HEK293 (cell line): ENCODE measurements around the gene TMEM196.

Source experiments
- CTCF ChIA-PET: fragments of 350-600 bp; formaldehyde crosslinking; extraction: SDS; loops from one replicate; lab custom pipeline; 2021; ENCODE audit warnings: antibody characterized with exemption; lab: Yijun Ruan, JAX
- POLR2A ChIA-PET: fragments of 300-600 bp; formaldehyde crosslinking; extraction: SDS; loops from one replicate; lab custom pipeline; 2020; ENCODE audit warnings: antibody characterized with exemption, inconsistent platforms; lab: Yijun Ruan, JAX
- H3K27ac ChIP-seq: fragments of 200-500 bp; sonication (Bioruptor generic); 2 replicates; pipeline ENCODE4 v1.5.1; 2014; ENCODE audit warnings: low read depth, low read length, control low read depth, inconsistent platforms; ENCODE audit errors: extremely low read depth
- H3K36me3 ChIP-seq, 2 experiments: fragments of 200-500 bp in 1 of 2; sonication (Bioruptor generic) in 1 of 2; 1 replicate in 1 of 2; 2 replicates in 1 of 2; pipeline ENCODE4 v1.5.1; 2014 to 2017; ENCODE audit warnings: inconsistent platforms in 2 of 2, low read length in 2 of 2; ENCODE audit not compliant: control insufficient read depth in 2 of 2, insufficient read depth in 1 of 2
- H3K4me1 ChIP-seq: fragments of 200-500 bp; sonication (Bioruptor generic); 2 replicates; pipeline ENCODE4 v1.5.1; 2014; ENCODE audit warnings: mild to moderate bottlenecking, low read length, inconsistent platforms; ENCODE audit not compliant: control insufficient read depth, insufficient read depth
- H3K4me3 ChIP-seq: 2 replicates; pipeline ENCODE4 v1.5.1; 2011; ENCODE audit warnings: low read depth, mild to moderate bottlenecking, control low read depth, low read length, moderate library complexity
- H3K9me3 ChIP-seq: fragments of 200-500 bp; sonication (Bioruptor generic); 2 replicates; pipeline ENCODE4 v1.5.1; 2014; ENCODE audit warnings: low read depth, low read length, inconsistent platforms; ENCODE audit not compliant: control insufficient read depth, insufficient read depth
- KLF17 ChIP-seq: fragments of 450-650 bp; formaldehyde crosslinking; IDR thresholded peaks from 2 replicates; pipeline ENCODE4 v1.5.1; 2016; ENCODE audit warnings: missing biosample characterization, missing genetic modification characterization
- KLF8 ChIP-seq: fragments of 450-650 bp; formaldehyde crosslinking; IDR thresholded peaks from 2 replicates; pipeline ENCODE4 v1.5.1; 2016; ENCODE audit warnings: missing biosample characterization, missing genetic modification characterization
- PRDM1 ChIP-seq: fragments of 450-650 bp; formaldehyde crosslinking; IDR thresholded peaks from 2 replicates; pipeline ENCODE4; 2016; ENCODE audit warnings: missing biosample characterization, missing genetic modification characterization
- PRDM10 ChIP-seq: fragments of 450-650 bp; formaldehyde crosslinking; IDR thresholded peaks from 2 replicates; pipeline ENCODE4 v1.5.1; 2016; ENCODE audit warnings: missing biosample characterization, missing genetic modification characterization
- PRDM2 ChIP-seq: fragments of 450-650 bp; formaldehyde crosslinking; IDR thresholded peaks from 2 replicates; pipeline ENCODE4 v1.5.1; 2016; ENCODE audit warnings: missing biosample characterization, missing genetic modification characterization, borderline replicate concordance
- SCRT2 ChIP-seq: fragments of 450-650 bp; formaldehyde crosslinking; IDR thresholded peaks from 2 replicates; pipeline ENCODE4 v1.5.1; 2016; ENCODE audit warnings: missing biosample characterization, missing genetic modification characterization
- TSHZ1 ChIP-seq: fragments of 450-650 bp; formaldehyde crosslinking; IDR thresholded peaks from 2 replicates; pipeline ENCODE4 v1.5.1; 2016; ENCODE audit warnings: missing biosample characterization, missing genetic modification characterization, borderline replicate concordance
- YY2 ChIP-seq: fragments of 450-650 bp; formaldehyde crosslinking; IDR thresholded peaks from 2 replicates; pipeline ENCODE4 v1.5.1; 2016; ENCODE audit warnings: missing biosample characterization, missing genetic modification characterization
- ZBTB17 ChIP-seq: fragments of 450-650 bp; formaldehyde crosslinking; IDR thresholded peaks from 2 replicates; pipeline ENCODE4 v1.5.1; 2016; ENCODE audit warnings: missing biosample characterization, missing genetic modification characterization
- ZBTB21 ChIP-seq: fragments of 450-650 bp; formaldehyde crosslinking; IDR thresholded peaks from 2 replicates; pipeline ENCODE4 v1.5.1; 2017; ENCODE audit warnings: missing biosample characterization, missing genetic modification characterization
- ZFP37 ChIP-seq: fragments of 450-650 bp; formaldehyde crosslinking; IDR thresholded peaks from 2 replicates; pipeline ENCODE4 v1.5.1; 2016; ENCODE audit warnings: missing biosample characterization, missing genetic modification characterization
- ZNF239 ChIP-seq: fragments of 450-650 bp; formaldehyde crosslinking; IDR thresholded peaks from 2 replicates; pipeline ENCODE4 v1.5.1; 2016; ENCODE audit warnings: missing biosample characterization, missing genetic modification characterization
- ZNF398 ChIP-seq: fragments of 450-650 bp; formaldehyde crosslinking; IDR thresholded peaks from 2 replicates; pipeline ENCODE4 v1.5.1; 2017; ENCODE audit warnings: missing biosample characterization, missing genetic modification characterization
- ZNF426 ChIP-seq: fragments of 450-650 bp; formaldehyde crosslinking; IDR thresholded peaks from 2 replicates; pipeline ENCODE4 v1.5.1; 2017; ENCODE audit warnings: missing biosample characterization, missing genetic modification characterization, mild to moderate bottlenecking, inconsistent platforms, moderate library complexity
- ZNF692 ChIP-seq: fragments of 450-650 bp; formaldehyde crosslinking; IDR thresholded peaks from 2 replicates; pipeline ENCODE4 v1.5.1; 2016; ENCODE audit warnings: missing biosample characterization, missing genetic modification characterization
- ZNF791 ChIP-seq: fragments of 450-650 bp; formaldehyde crosslinking; IDR thresholded peaks from 2 replicates; pipeline ENCODE4 v1.5.1; 2016; ENCODE audit warnings: missing biosample characterization, missing genetic modification characterization

Gene TMEM196

GRCh38 chr7:19814776-19815175 lies 41.4 kb upstream of the TMEM196 start (continued):
- TF ChIP-seq PRDM10 (tag by site-specific recombination) = no peak

GRCh38 chr7:19811386-19811785 lies 38.0 kb upstream of the TMEM196 start:
- Histone ChIP-seq H3K9me3 (no peaks in the 10 kb centered on the region), H3K4me1 (no peaks in the 10 kb centered on the region), H3K27ac (no peak overlapping the region)
- TF ChIP-seq ZNF426 (tag by site-specific recombination) (no peak), PRDM2 (tag by site-specific recombination) (no peak), PRDM1 (tag by site-specific recombination) (no peak), ZBTB17 (tag by site-specific recombination) (no peak), KLF17 (tag by site-specific recombination) (no peak), ZNF239 (tag by site-specific recombination) (no peak), ZNF791 (tag by site-specific recombination) (no peak)
- TF ChIP-seq, all 188 proteins: peak for 0
- Histone ChIP-seq H3K36me3 (no peaks in the 10 kb centered on the region), H3K4me3 (no peak overlapping the region)
- ChIA-PET POLR2A (no interaction called here), CTCF (no interaction called here)

- no peaks in the 10 kb centered on the region for H3K4me1 ChIP-seq
- no peak overlapping the region for H3K27ac ChIP-seq
- CTCF ChIA-PET = no interaction called here
- H3K9me3 ChIP-seq = no peaks in the 10 kb centered on the region
- H3K36me3 ChIP-seq = no peaks in the 10 kb centered on the region
- POLR2A ChIA-PET = no interaction called here
- no peak overlapping the region for H3K4me3 ChIP-seq
- TF ChIP-seq ZFP37 (tag by site-specific recombination) (no peak), YY2 (tag by site-specific recombination) (no peak), KLF8 (tag by site-specific recombination) (no peak), ZNF398 (tag by site-specific recombination) (no peak), TSHZ1 (tag by site-specific recombination) (no peak), ZNF692 (tag by site-specific recombination) (no peak), SCRT2 (no peak), ZBTB21 (tag by site-specific recombination) (no peak)
These were observed 25.6 kb upstream of the TMEM196 start for GRCh38 chr7:19798986-19799385.
